HG02981 (cell line): ENCODE measurements around the gene COG2.

Experiments used
- ATAC-seq: cut with Tn5 transposase; IDR thresholded peaks from one replicate; pipeline ENCODE4 v1.9.1; 2021; ENCODE audit warnings: mild to moderate bottlenecking, moderate library complexity; ENCODE audit not compliant: unreplicated experiment

The COG2 gene

GRCh38 chr1:230699716-230700115, 57.4 kb downstream of the COG2 start:
- no peak for ATAC-seq

- no peak for ATAC-seq
Measured at GRCh38 chr1:230700132-230700531, 57.9 kb downstream of the COG2 start.

- no peak for ATAC-seq
Measured at GRCh38 chr1:230701434-230701833, 59.2 kb downstream of the COG2 start.

GRCh38 chr1:230701895-230702768, 59.9 kb downstream of the COG2 start:
- no peak for ATAC-seq

GRCh38 chr1:230702934-230703678, 60.8 kb downstream of the COG2 start:
- ATAC-seq = no peak

GRCh38 chr1:230703679-230704385, 61.6 kb downstream of the COG2 start:
- no peak for ATAC-seq

- ATAC-seq = no peak
Measured at GRCh38 chr1:230704830-230705229, 62.5 kb downstream of the COG2 start.

GRCh38 chr1:230705289-230706019, 63.2 kb downstream of the COG2 start:
- ATAC-seq = no peak

GRCh38 chr1:230706020-230706699, 63.9 kb downstream of the COG2 start:
- no peak for ATAC-seq

- ATAC-seq = no peak
Measured at GRCh38 chr1:230706887-230707731, 64.8 kb downstream of the COG2 start.

- no peak for ATAC-seq
Measured at GRCh38 chr1:230707732-230708630, 65.7 kb downstream of the COG2 start.

- ATAC-seq = no peak
Measured at GRCh38 chr1:230708631-230709580, 66.6 kb downstream of the COG2 start.

GRCh38 chr1:230709619-230710542, 67.6 kb downstream of the COG2 start:
- no peak for ATAC-seq

GRCh38 chr1:230710543-230710904, 68.2 kb downstream of the COG2 start:
- ATAC-seq = no peak

GRCh38 chr1:230711245-230711644, 69.0 kb downstream of the COG2 start:
- ATAC-seq = no peak

- ATAC-seq = no peak
Measured at GRCh38 chr1:230712470-230712942, 70.2 kb downstream of the COG2 start.
